ENCODE data around the gene ZBTB45.

- TF ChIP-seq MXI1 (IDR thresholded peaks at IDR 0.05; ENCODE audit: low read depth, low read length) (no peak), ZNF24 (IDR thresholded peaks at IDR 0.05) (no peak)
These were observed 36.5 kb upstream of the ZBTB45 start for GRCh38 chr19:58555920-58556621.

Data from GM12878 (cell line).